ENCODE data around the gene PRAMEF33.
"Not testable (repeated sequence)": the region's sequence is repeated elsewhere in the genome, so short reads cannot be mapped to it uniquely, and the experiment has no call there.

Gene PRAMEF33

DNA sequence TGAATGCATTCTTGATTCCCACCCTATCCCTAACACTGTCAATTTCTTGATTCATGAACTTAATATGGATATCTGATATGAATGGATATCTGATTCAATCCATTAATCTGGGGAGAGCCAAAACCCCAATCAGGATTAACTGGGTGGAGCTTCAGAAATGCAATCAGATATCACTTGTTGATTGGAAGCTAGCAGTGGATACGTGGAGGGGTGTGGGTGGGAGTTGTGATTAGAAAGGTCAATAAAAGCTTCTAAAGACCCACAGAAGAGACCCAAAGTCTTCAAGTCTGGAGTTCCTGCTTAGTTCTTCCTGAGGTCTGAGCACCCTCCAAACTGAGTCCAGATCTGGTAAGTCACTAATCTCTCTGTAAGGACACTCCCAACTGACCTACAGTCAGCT is at the start of gene PRAMEF33:
TSS of gene PRAMEF33 (plus strand) at position 301 of the 400 bp plus-strand sequence. CDS start 2,416 bp downstream, outside the sequence.
- not testable (repeated sequence) for DNase-seq (ENCODE audit: low read depth in 2 of 2)

DNA sequence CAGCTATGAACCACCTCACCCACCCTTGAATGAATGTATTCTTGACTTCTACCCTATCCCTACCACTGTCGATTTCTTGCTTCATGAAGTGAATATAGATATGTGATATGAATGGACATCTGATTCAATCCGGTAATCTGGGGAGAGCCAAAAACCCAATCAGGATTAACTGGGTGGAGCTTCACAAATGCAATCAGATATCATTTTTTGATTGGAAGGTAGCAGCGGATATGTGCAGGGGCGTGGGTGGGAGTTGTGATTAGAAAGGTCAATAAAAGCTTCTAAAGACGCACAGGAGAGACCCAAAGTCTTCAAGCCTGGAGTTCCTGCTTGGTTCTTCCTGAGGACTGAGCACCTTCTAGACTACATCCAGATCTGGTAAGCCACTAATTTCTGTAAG is 49.4 kb upstream of the PRAMEF33 start, which contains the start of gene PRAMEF5:
TSS of gene PRAMEF5 (plus strand) at position 301 of the 400 bp plus-strand sequence. CDS start 5,071 bp downstream, outside the sequence.
- DNase-seq (ENCODE audit: low read depth in 2 of 2), result not testable (repeated sequence)

DNA sequence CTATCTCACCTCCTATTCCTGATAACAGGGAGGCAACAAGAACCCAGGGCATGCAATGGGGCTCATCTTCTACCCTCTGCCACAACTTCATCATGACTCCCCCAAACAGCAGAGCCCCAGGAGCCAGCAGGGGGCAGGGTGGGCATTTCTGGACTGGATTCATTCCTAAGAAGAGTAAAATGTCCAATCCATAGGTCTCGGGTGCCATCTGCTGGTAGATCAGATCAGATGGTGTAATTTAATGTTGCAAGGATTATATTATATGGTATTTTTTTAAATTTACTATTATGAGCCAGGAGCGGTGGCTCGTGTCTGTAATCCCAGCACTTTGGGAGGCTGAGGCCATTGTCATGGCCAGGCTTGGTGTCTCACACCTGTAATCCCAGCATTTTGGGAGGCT is 38.2 kb upstream of the PRAMEF33 start:
- not testable (repeated sequence) for DNase-seq (ENCODE audit: low read depth in 2 of 2)

- not testable (repeated sequence) for DNase-seq (ENCODE audit: low read depth in 2 of 2)
Observed at GRCh38 chr1:13277016-13277415, 26.3 kb upstream of the PRAMEF33 start.

GRCh38 chr1:13279617-13280016 is 23.7 kb upstream of the PRAMEF33 start:
- DNase-seq (ENCODE audit: low read depth in 2 of 2), result not testable (repeated sequence)

DNA sequence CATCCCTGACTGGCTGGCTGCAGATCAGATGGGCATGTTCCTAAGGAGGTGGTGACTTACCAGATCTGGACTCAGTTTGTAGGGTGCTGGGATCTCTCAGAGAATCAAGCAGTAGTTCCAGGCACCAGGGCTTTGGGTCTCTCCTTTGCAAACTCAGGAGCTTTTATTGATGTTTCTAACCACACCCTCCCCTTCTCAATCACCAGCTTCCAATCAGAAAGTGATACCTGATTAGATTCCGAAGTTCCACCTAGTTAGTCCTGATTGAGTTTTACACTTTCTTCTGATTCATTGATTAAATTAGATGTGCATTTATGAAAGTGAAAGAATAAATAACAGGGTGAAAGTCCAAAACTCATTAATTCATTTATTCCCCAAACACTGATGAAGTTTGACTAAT is 18.3 kb upstream of the PRAMEF33 start, which contains the start of gene PRAMEF8:
TSS of gene PRAMEF8 (minus strand) at position 101 of the 400 bp plus-strand sequence. CDS start 1,046 bp downstream, outside the sequence.
- not testable (repeated sequence) for DNase-seq (ENCODE audit: low read depth in 2 of 2)

- not testable (repeated sequence) for DNase-seq (ENCODE audit: low read depth in 2 of 2)
Observed at GRCh38 chr1:13289030-13289429, 14.3 kb upstream of the PRAMEF33 start.

DNA sequence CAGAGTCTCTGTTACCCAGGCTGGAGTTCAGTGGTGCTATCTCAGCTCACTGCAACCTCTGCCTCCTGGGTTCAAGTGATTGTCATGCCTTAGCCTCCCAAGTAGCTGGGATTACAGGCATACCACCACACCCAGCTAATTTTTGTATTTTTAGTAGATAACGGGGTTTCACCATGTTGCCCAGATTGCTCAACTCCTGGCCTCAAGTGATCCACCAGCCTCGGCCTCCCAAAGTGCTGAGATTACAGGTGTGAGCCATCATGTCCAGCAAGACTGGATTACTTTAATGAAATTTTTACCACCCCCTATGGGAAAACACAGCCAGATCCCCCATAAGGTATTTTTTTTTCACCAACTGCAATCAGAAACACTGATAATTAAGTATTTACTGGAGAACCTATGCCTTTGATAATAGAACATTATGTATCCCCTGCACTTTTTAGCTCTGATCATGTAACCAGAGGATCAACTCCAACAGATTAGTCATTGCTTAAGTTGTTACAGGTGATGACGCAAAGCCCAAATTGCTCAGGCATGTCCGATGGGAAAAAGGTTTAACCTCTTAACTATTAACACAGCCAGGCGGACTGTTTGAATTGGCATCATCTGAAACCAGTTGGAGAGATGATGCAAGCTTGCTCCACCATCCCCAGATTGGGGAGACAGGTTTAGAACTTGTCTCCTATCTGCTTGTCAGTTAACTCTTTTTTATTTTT is 6.0 kb upstream of the PRAMEF33 start:
- DNase-seq (ENCODE audit: low read depth in 2 of 2), result not testable (repeated sequence)

DNA sequence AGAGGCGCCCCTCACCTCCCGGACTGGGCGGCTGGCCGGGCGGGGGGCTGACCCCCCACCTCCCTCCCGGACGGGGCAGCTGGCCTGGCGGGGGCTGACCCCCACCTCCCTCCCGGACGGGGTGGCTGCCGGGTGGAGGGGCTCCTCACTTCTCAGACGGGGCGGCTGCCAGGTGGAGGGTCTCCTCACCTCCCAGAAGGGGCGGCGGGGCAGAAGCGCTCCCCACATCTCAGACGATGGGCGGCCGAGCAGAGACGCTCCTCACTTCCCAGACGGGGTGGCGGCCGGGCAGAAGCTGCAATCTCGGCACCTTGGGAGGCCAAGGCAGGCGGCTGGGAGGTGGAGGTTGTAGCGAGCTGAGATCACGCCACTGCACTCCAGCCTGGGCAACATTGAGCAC is 4.6 kb upstream of the PRAMEF33 start:
- DNase-seq (ENCODE audit: low read depth in 2 of 2), result not testable (repeated sequence)

GRCh38 chr1:13302197-13302596 is 1.1 kb upstream of the PRAMEF33 start:
- not testable (repeated sequence) for DNase-seq (ENCODE audit: low read depth in 2 of 2)

- not testable (repeated sequence) for DNase-seq (ENCODE audit: low read depth in 2 of 2)
Observed at GRCh38 chr1:13315281-13315680, 11.9 kb downstream of the PRAMEF33 start, which contains the start of gene PRAMEF15. TSS of gene PRAMEF15 (plus strand) at chr1:13315581. CDS start at chr1:13318408, 2,827 bp downstream.

GRCh38 chr1:13342496-13342895 is 39.2 kb downstream of the PRAMEF33 start:
- not testable (repeated sequence) for DNase-seq (ENCODE audit: low read depth in 2 of 2)

DNA sequence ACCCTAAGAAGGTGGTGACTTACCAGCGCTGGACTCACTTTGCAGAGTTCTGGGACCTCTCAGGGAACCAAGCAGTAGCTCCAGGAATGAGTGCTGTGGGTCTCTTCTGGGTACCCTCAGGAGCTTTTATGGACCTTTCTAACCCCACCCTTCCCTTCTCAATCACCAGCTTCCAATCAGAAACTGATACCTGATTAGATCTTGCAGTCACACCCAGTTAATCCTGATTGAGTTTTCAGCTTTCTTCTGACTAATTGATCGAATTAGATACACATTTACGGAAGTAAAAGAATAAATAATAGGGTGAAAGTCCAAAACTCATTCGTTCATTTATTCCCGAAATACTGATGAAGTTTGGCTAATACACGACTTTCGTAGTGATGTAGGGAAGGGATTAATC is 43.7 kb downstream of the PRAMEF33 start, which contains the start of gene PRAMEF14:
TSS of gene PRAMEF14 (minus strand) at position 101 of the 400 bp plus-strand sequence. CDS start 1,820 bp downstream, outside the sequence.
- DNase-seq (ENCODE audit: low read depth in 2 of 2), result not testable (repeated sequence)

DNA sequence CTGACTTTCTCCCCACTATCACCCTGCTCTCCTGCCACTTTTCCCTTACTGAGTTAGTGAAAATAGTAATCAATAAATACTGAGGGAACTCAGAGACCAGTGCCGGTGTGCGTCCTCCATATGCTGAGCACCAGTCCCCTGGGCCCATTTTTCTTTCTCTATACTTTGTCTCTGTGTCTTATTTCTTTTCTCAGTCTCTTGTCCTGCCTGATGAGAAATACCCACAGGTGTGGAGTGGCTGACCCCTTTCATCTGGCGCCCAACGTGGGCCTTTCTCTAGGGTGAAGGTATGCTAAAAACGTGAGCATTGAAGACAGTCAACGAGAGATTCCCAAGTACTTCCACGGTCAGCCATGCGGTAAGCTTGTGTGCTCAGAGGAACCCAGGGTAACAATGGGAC is 50.1 kb downstream of the PRAMEF33 start:
- not testable (repeated sequence) for DNase-seq (ENCODE audit: low read depth in 2 of 2)

DNA sequence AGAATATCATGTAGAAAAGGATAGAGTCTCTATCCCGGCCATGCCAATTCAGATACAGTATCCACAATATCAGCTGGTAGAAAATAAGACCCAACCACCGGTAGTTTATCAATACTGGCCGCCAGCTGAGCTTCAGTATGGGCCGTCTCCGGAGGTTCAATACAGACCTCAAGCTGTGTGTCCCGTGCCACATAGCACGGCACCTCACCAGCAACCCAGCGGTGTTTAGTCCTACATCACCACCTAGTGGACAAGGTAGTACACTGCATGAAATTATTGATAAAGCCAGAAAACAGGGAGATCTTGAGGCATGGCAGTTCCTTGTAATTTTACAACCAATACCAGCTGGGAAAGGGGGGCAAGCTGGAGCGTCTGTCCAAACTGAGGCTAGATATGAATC is 51.1 kb downstream of the PRAMEF33 start:
- not testable (repeated sequence) for DNase-seq (ENCODE audit: low read depth in 2 of 2)

DNA sequence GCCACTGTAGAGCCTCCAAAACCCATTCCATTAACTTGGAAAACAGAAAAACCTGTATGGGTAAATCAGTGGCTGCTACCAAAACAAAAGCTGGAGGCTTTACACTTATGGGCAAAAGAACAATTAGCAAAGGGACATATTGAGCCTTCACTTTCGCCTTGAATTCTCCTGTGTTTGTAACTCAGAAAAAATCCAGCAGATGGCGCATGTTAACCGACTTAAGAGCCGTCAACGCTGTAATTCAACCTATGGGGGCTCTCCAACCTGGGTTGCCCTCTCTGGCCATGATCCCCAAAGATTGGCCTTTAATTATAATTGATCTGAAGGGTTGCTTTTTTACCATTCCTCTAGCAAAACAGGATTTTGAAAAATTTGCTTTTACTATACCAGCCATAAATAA is 53.4 kb downstream of the PRAMEF33 start:
- not testable (repeated sequence) for DNase-seq (ENCODE audit: low read depth in 2 of 2)
